Measurements from ENCODE around the gene SEC11A.
"Not testable (repeated sequence)": the region's sequence is repeated elsewhere in the genome, so short reads cannot be mapped to it uniquely, and the experiment has no call there.

The SEC11A gene

DNA sequence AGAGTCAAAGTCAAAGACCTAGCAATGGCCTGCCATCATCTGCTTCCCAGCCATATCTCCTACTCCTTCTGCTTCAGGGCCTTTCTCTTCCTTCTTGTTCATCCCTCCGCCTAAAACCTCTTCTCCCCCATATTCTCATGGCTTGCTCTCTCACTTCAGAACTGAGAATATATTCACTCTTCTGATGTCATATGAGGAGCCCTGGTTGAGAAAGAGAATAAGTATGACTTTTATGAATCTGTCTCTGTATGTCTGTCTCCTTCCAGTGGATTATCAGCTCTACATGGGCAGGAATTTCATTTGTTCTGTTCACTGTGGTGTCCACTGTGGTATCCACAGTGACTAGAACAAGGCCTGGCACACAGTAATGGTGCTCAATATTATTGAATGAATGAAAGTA, 44.3 kb upstream of the SEC11A start:
- TF ChIP-seq EZH2phosphoT487 (conservative IDR thresholded peaks at IDR 0.05; ENCODE audit: low read length), result no peak
- TF ChIP-seq, protein P1, sequence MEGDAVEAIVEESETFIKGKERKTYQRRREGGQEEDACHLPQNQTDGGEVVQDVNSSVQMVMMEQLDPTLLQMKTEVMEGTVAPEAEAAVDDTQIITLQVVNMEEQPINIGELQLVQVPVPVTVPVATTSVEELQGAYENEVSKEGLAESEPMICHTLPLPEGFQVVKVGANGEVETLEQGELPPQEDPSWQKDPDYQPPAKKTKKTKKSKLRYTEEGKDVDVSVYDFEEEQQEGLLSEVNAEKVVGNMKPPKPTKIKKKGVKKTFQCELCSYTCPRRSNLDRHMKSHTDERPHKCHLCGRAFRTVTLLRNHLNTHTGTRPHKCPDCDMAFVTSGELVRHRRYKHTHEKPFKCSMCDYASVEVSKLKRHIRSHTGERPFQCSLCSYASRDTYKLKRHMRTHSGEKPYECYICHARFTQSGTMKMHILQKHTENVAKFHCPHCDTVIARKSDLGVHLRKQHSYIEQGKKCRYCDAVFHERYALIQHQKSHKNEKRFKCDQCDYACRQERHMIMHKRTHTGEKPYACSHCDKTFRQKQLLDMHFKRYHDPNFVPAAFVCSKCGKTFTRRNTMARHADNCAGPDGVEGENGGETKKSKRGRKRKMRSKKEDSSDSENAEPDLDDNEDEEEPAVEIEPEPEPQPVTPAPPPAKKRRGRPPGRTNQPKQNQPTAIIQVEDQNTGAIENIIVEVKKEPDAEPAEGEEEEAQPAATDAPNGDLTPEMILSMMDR (IDR thresholded peaks at IDR 0.05; ENCODE audit: insufficient read depth, low read length, poor library complexity, severe bottlenecking), result no peak
- H3K9ac ChIP-seq (ENCODE audit: low read length), result no peak overlapping the region
- no peaks in the 10 kb centered on the region for H3K36me3 ChIP-seq (ENCODE audit: low read length)
- no peak overlapping the region for H3K27ac ChIP-seq (ENCODE audit: low read depth, low read length)
- H3K4me3 ChIP-seq (ENCODE audit: insufficient read depth, low read length, poor library complexity, severe bottlenecking), result no peak overlapping the region
- H3K4me2 ChIP-seq (ENCODE audit: low read depth, low read length, poor library complexity, severe bottlenecking), result no peak overlapping the region
- H3K9me2 ChIP-seq (replicated peaks; ENCODE audit: insufficient read depth, low read length), result no peaks in the 10 kb centered on the region
- no peaks in the 10 kb centered on the region for H3K9me3 ChIP-seq (ENCODE audit: insufficient read depth, low read length)
- no peaks in the 10 kb centered on the region for H3F3A ChIP-seq (ENCODE audit: insufficient read depth)
- no peak overlapping the region for H2AFZ ChIP-seq (ENCODE audit: low read depth, low read length, severe bottlenecking)
- peaks cover 21% of the 10 kb centered on the region; the same call in 1 of the 2 replicates for H4K20me1 ChIP-seq (ENCODE audit: low read depth, low read length)
- no peaks in the 10 kb centered on the region for H3K27me3 ChIP-seq (ENCODE audit: low read length)
- peaks cover 99% of the 10 kb centered on the region for H3K79me2 ChIP-seq (ENCODE audit: insufficient read depth, low read length)

DNA sequence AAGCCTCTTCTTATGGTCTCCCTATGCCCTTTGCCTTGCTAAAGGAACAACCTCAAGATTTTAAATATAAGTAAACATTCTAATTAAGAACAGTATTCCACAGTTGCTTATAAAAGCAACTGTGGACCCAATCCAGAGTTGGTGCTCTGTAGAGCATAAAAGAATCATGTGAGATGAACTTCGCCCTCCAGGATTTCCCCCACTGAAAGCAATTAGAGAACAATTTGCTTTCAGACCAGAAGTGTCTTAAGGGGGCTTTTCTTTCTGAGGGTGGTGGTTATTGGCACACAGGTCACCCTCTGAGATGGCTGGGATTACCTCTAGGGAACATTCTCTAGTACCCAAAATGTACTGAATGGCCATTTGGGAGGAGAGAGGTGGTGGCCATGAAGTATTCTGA, 43.1 kb upstream of the SEC11A start:
- H3K27me3 ChIP-seq (ENCODE audit: low read length), result no peaks in the 10 kb centered on the region
- no peaks in the 10 kb centered on the region for H3K9me2 ChIP-seq (replicated peaks; ENCODE audit: insufficient read depth, low read length)
- H3K4me2 ChIP-seq (ENCODE audit: low read depth, low read length, poor library complexity, severe bottlenecking), result no peak overlapping the region
- H4K20me1 ChIP-seq (ENCODE audit: low read depth, low read length), result peaks cover 17% of the 10 kb centered on the region; the same call in 1 of the 2 replicates
- no peak overlapping the region for H3K4me3 ChIP-seq (ENCODE audit: insufficient read depth, low read length, poor library complexity, severe bottlenecking)
- no peaks in the 10 kb centered on the region for H3K36me3 ChIP-seq (ENCODE audit: low read length)
- H3K9ac ChIP-seq (ENCODE audit: low read length), result no peak overlapping the region
- H3F3A ChIP-seq (ENCODE audit: insufficient read depth), result no peaks in the 10 kb centered on the region
- H2AFZ ChIP-seq (ENCODE audit: low read depth, low read length, severe bottlenecking), result no peak overlapping the region
- TF ChIP-seq, protein P1 (IDR thresholded peaks at IDR 0.05; ENCODE audit: insufficient read depth, low read length, poor library complexity, severe bottlenecking), result no peak
- TF ChIP-seq EZH2phosphoT487 (conservative IDR thresholded peaks at IDR 0.05; ENCODE audit: low read length), result no peak
- no peak overlapping the region for H3K27ac ChIP-seq (ENCODE audit: low read depth, low read length)
- H3K79me2 ChIP-seq (ENCODE audit: insufficient read depth, low read length), result peaks cover 100% of the 10 kb centered on the region
- no peaks in the 10 kb centered on the region for H3K9me3 ChIP-seq (ENCODE audit: insufficient read depth, low read length)

DNA sequence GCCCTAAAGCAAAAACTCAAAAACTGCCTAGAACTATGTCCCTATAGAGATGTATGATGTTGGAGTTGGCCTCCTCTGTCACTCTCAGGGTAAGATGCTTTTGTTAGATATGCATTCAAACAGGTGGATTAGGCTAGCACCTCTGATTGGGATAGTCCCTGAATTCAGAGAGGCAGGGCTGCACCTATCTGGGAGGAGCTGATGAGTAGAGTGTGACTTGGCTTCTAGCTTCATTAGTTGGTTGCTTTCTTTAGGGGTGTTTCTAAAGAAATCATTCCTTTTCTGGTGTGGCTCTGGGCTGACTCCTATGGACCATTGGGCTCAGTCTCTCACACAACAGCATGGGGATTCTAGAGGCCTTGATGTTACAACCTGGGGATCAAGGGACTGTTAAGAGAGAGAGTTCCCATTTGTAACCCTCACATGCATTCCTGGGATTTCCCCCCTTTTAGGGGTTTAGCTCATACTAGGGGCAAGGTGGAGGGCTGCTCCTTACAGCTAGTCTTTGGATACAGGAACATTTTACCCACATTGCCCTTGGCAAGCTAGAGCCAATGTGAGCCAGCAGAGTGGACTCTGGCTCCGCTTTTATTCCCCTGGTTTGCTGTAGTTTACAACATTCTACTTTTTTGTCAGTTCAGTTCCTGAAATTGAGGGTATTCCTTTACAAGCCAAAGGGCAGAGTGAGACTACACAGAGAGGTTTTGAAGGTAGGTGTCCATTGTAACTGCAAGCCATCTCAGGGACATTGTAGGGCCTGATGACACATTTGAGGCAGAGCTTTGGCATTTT, 40.0 kb upstream of the SEC11A start:
- no peak overlapping the region for H3K4me3 ChIP-seq (ENCODE audit: insufficient read depth, low read length, poor library complexity, severe bottlenecking)
- no peaks in the 10 kb centered on the region for H3K36me3 ChIP-seq (ENCODE audit: low read length)
- no peaks in the 10 kb centered on the region for H3K9me3 ChIP-seq (ENCODE audit: insufficient read depth, low read length)
- no peak overlapping the region for H3K9ac ChIP-seq (ENCODE audit: low read length)
- H3F3A ChIP-seq (ENCODE audit: insufficient read depth), result 0 out of 2 replicates have a peak, but pooled peaks cover 3% of the 10 kb centered on the region
- H3K9me2 ChIP-seq (replicated peaks; ENCODE audit: insufficient read depth, low read length), result no peaks in the 10 kb centered on the region
- TF ChIP-seq, protein P1 (IDR thresholded peaks at IDR 0.05; ENCODE audit: insufficient read depth, low read length, poor library complexity, severe bottlenecking), result no peak
- TF ChIP-seq EZH2phosphoT487 (conservative IDR thresholded peaks at IDR 0.05; ENCODE audit: low read length), result no peak
- H3K27ac ChIP-seq (ENCODE audit: low read depth, low read length), result no peak overlapping the region
- H2AFZ ChIP-seq (ENCODE audit: low read depth, low read length, severe bottlenecking), result no peak overlapping the region
- no peak overlapping the region for H3K4me2 ChIP-seq (ENCODE audit: low read depth, low read length, poor library complexity, severe bottlenecking)
- H4K20me1 ChIP-seq (ENCODE audit: low read depth, low read length), result peaks cover 10% of the 10 kb centered on the region
- peaks cover 100% of the 10 kb centered on the region for H3K79me2 ChIP-seq (ENCODE audit: insufficient read depth, low read length)
- H3K27me3 ChIP-seq (ENCODE audit: low read length), result no peaks in the 10 kb centered on the region

DNA sequence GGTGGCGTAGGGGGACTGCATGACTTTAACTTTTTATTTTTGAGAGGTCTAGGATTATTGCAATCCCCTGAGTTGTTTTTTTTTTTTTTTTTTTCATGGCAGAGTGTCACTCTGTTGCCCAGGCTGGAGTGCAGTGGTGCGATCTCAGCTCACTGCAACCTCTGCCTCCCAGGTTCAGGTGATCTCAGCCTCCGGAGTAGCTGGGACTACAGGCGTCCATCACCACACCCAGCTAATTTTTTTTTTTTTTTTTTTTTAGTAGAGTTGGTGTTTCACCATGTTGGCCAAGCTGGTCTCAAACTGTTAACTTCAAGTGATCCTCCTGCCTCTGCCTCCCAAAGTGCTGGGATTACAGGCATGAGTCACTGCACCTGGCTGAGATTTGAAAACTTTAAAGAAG, 39.0 kb upstream of the SEC11A start:
- H3K27ac ChIP-seq (ENCODE audit: low read depth, low read length); H3K9me3 ChIP-seq (ENCODE audit: insufficient read depth, low read length); H3K9me2 ChIP-seq (replicated peaks; ENCODE audit: insufficient read depth, low read length); H3K27me3 ChIP-seq (ENCODE audit: low read length); H3K9ac ChIP-seq (ENCODE audit: low read length); H3K4me2 ChIP-seq (ENCODE audit: low read depth, low read length, poor library complexity, severe bottlenecking); H3K4me3 ChIP-seq (ENCODE audit: insufficient read depth, low read length, poor library complexity, severe bottlenecking); H2AFZ ChIP-seq (ENCODE audit: low read depth, low read length, severe bottlenecking); H3K36me3 ChIP-seq (ENCODE audit: low read length): not testable (repeated sequence)
- Histone ChIP-seq H4K20me1 (ENCODE audit: low read depth, low read length) (peaks cover 11% of the 10 kb centered on the region), H3K79me2 (ENCODE audit: insufficient read depth, low read length) (peaks cover 100% of the 10 kb centered on the region), H3F3A (ENCODE audit: insufficient read depth) (peaks cover 12% of the 10 kb centered on the region)

All from SU-DHL-6 (cell line).